GM21619 (cell line): Measurements from ENCODE around the gene ANO10.
A peak's percentile ranks its signal among the peaks of the same experiment; 100 is the strongest.
"Not testable (repeated sequence)": the region's sequence is repeated elsewhere in the genome, so short reads cannot be mapped to it uniquely, and the experiment has no call there.

Experiments
- ATAC-seq: cut with Tn5 transposase; IDR thresholded peaks from one replicate; pipeline ENCODE4 v1.9.1; 2021; ENCODE audit not compliant: unreplicated experiment

ANO10 gene

DNA sequence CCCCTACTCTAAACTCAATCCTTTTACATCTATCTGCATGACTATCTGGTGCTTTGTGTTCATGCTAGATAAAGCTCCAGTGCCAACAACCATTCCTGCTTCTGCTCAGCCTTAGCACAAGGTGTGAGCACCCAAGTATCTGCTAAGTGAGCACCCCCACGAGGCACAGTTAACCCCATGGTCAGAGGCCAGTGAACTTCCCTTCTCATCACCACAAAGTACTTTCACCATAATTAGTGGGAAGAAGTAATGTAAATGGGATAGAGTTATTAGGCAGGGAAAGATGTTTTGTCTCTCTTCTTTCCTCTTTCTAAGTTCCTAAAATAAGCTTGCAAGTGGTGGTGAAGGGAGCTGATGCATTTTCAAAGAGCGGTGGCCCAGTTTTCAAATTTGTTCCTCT lies 96.4 kb downstream of the ANO10 start:
- ATAC-seq: no peak

DNA sequence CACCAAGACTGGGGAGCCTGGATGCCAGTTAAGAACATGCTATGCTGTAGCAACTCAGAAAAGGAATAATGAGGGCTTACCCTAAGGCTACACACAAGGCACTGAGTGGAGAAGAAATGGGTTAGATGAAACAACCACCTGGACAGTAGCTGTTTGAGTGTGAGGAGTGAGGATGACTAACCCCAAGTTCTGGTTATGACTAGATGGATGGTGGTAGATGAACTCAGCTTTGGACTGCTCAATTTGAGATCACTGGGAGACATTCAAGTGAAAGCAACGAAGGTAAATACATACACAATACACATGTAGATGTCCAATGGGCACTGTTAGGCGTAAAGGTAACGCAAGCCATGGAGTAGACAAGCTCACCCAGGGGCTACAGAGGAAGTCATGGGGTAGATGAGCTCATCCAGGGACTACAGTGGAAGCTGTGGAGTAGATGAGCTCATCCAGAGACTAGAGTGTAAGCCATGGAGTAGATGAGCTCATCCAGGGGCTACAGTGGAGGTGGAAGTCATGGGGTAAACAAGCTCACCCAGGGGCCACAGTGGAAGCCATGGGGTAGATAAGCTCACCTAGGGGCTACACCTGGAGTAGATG lies 98.3 kb downstream of the ANO10 start:
- ATAC-seq: peak; percentile 82

DNA sequence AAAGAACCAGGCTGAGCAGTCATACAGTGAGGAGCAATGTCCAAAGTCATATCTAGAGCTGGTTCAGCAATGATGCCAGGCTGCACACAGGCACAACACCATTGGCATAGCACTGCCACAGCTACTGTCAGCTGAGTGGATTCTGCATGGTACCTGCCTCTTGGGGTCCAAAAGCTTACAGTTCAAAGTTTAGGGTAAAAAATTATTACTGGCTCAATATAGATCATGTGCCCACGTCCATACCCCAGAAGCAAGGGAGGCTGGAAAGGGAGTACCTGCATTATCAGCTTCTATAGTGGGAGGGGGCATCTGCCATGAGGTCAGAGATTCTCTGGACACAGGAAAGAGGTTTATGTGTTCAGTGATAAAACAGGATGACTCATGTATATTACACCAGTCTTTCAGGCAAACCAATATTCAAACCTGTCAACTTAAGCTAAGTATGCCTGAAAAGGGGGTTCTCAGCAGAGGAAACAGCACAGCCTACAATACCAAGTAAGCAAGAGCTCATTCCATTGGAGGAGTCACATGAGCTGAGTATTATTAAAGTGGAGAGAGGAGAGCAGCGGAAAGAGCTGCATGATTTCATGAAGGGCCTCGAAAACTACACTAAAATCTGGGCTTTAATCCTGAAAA lies 99.0 kb downstream of the ANO10 start:
- no peak for ATAC-seq

DNA sequence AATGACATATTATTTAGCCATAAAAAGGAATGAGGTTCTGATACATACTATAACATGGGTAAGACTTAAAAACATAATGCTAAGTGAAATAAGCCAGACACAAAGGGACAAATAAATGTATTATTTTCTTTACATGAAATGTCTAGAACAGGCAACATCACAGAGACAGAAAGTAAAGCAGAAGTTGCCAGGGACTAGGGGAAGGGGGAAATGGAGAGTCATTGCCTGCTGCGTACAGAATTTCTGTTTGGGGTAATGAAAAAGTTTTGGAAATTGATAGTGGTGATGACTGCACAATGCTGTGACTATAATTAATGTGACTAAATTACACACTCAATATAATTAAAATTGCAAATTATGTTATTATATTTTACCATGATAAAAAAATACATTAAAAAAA lies 99.9 kb downstream of the ANO10 start:
- ATAC-seq: no peak

DNA sequence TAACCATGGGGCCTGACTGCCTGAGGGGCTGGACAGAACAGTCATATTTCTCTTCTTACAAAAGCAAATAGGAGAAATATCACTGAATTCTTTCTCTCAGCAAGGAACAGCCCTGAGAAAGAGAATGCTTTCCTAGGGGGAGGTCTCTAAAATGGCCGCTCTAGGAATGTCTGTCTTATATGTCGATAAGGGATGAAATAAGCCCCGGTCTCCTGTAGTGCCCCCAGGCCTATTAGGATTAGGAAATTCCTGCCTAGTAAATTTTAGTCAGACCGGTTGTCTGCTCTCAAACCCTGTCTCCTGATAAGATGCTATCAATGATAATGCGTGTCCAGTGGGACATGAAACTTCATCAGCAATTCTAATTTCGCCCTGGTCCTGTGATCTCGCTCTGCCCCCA lies 103.3 kb downstream of the ANO10 start:
- ATAC-seq: not testable (repeated sequence)

DNA sequence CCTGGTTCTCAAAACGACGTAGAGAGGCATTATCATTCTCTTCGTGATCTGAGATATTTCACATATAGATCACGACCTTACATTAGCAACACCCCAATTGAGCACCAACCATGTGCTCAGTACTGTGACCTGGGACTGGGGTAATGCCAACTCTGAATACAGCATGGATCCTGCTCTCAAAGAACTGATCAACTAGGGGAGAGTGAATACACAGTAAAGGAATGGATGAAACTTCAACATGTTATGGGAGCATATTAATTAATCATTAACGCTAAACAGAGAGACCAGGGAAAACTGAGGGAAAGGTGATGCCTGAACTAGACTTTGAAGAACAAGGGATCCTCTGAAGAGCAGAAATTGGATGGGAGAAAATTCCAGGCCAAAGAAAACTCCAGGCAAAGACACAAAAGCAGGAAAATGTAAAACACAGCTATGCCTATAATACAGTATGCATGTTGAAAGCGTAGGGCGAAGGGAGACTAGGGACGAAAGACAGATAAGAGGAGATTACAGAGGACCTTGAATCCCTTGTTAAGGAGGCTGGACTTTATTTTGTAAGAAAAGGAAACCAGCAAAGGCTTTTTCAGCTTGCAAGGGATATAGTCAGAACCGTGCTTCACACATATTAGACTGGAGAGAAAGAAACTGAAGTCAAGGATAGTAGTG lies 105.7 kb downstream of the ANO10 start:
- ATAC-seq: no peak

DNA sequence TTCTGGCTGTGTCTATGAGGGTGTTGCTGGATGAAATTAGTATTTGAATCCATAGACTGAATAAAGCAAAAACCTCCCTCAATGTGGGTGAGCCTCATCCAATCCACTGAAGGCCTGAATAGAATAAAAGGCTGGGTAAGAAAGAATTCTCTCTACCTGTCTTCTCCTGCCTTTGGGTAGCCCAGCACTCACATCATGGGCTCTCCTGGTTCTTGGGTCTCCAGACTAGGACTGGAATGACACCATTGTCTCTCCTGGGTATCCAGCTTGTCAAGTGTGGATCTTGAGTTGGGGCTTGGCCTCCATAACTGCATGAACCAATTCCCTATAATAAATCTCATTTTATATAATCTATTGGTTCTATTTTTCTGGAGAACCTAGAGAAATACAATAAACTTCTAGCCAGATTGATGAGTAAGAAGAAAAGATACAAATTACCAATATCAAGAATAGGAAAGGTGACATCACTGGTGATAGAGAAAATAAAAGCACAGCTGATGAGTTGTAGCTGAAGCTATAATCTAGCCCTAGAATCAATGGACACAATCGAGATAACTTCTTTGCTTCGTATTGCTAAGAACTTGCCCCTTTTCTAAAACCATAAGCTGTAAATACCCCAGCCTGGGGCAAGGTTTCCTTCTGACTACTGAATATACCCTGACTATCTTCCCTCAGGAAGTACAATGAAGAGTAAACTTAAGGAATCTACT lies 106.4 kb downstream of the ANO10 start:
- no peak for ATAC-seq

DNA sequence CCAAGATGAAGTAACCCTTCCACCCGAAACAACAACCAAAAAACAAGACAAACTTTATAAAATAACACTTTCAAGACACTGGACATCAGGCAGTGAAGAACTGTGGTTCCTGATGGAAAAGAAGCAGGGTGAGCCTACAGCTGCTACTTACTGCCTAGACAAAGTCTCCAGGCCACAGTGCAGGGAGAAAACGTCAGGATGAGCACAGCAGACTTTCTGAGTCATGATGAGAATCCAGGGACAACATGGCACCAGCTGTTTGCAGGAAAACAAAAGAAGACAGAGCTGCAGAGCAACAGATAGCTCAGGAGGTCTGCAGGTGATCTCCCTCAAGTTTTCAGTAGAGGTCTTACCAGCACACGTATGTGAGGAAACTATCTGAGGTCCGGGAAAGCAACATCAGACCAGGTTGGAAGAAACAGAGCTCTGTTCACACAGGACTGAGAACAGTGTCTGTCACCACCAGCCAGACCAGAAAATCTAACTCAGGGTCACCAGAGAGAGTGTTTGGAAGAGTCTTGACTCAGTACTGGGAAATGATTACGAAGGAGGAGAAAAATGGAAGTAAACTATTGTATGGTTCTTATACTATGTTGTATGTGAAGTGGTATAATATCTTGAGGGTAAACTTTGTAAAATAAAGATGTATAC lies 108.9 kb downstream of the ANO10 start:
- ATAC-seq: no peak

DNA sequence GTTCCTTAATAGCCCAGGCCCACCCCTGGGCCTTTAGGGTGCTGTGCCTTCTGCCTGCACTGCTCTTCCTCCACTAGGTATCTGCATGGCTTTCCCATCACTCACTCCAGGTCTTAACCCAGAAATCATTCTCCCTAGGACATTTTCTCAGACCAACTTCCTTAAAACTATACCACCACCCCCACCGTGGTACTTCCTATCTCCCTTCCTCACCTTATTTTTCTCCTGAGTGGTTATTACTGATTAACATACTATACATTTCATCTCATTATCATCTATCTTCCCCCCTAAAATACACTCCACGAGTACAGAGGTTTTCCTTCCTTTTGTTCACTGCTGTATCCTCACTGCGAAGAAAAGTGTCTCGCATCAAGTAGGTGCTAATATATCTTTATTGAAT lies 115.2 kb downstream of the ANO10 start:
- no peak for ATAC-seq

DNA sequence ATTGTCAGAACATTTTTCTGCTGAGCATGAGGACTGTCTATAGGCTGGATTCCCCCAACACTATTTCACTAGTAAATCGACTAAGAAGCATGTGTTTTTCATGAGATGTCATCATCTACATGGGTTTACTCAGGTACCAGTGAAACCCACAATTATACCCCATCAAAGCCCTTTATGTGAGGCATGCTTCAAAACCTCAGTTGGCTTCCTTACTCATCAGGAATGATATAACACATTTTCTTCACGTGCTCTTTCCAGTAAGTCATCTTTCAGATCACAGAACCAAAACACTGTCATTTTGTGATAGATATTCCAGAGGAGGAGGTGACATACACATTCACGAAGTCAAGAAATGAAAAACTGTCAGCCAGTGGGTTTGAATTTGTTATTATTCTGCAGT lies 116.5 kb downstream of the ANO10 start:
- ATAC-seq: no peak

DNA sequence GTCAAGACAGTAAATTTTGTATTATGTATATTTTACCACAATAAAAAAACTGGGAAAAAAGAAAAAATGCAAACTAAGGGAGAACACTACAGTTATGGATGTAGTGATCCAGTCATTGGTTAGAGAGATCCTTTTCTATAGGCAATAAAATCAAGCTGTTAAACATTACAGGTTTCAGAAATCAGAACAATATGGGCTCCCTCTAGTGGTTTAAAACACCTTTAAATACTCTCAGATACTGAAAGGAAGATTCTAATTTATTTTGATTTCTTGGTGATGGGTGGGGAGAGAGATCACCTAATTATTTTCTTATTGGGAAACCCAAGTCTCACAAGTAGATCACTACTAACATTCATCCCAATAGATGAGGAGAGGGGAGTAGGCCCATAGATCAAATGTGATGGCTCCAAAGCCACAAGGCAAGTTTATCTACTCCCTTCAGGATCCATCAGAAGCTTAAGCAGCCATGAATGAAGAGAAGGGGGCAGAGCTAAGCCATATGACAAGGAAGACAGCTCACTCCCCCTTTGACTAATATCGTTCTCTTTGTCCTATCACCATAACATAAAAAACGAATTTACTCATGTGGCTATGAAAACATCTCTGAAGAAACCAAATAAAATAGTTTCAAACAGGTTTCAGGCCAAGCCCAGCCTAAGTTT lies 118.6 kb downstream of the ANO10 start:
- ATAC-seq: no peak

DNA sequence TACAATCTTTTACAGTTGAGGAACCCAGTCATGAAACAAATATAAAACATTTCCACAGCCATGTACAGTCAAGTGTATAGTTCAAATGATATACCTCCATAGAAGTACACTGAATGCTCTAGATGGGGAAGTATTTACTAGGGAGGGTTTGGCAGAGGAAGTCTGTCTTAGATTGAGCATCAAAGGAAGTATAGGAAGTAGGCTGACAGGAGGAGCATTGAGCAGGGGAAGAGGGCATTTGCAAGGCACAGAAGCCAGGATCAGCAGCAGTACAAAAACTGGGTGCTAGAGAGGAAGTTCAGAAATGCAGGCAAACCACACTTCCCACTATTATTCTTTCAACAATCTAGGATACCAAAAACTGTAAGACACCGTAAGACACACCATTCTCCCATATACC lies 122.6 kb downstream of the ANO10 start:
- no peak for ATAC-seq

DNA sequence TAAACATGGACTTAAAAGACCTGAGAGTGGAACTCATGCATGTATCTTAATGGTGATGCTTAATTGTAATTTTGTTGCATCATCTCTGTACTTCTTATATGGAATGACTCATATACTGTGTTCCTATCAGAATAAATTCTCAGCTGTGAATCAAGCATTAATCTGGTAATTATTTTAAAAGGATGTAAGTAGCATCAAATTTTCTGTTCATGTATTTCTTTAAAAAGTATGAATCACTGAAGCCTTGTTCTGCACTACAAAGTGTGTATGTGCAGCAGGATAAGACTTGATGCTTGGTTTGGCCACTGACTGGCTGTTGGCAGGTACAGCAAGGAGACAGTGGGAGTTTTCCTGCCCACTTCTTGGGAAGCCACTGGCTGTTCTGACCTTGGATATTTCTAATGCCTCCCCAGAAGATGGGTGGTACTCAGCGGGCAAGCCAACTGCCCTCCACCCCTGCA lies 123.9 kb downstream of the ANO10 start:
- ATAC-seq: no peak

DNA sequence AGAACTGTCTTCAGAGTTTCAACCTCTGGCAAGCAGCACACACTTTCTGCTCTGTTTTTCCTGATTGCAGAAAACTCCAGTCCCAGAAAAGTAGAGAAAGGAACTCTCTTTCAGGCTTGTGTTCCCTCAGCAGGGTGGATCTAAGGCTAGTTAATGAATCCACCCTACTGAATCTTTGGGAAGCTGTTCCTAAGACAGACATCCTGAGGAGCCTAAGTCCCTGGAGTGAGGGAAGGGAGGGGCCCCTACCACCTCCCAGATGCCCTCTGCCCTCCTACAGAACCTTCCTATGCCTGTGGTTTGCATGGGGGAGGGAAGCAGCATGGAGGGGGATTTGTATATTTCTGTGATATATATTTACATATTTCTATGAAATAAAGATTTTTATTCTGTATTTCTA lies 124.4 kb downstream of the ANO10 start:
- no peak for ATAC-seq

DNA sequence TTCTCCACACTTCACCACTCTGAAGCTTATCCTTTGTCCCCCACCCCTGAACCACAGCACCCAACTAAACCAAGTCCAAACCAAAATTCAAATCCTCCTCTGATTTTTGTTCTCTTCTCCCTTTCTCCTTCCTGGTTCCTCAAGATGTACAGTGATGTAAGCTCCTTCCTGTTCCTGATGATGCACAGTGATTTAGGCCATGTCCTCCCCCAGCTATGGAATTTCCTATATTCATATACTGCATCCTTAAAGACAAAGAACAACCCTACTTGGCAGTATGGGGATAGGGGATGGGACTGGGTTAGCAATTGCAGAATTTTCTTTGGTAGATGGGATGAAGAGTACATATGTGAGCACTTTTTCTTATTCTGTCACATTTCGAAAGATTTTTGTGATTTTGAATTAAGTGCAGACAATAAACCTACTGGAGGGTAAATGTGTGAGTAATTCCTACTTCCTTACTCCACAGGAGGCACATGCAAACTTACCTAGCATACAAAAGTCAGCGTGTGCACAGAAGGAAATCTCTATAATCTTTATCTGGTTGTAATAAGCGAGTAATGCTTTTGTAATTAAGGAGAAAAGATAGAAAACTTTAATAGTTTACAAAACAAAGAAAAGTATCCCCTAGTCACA lies 125.0 kb downstream of the ANO10 start:
- ATAC-seq: no peak

DNA sequence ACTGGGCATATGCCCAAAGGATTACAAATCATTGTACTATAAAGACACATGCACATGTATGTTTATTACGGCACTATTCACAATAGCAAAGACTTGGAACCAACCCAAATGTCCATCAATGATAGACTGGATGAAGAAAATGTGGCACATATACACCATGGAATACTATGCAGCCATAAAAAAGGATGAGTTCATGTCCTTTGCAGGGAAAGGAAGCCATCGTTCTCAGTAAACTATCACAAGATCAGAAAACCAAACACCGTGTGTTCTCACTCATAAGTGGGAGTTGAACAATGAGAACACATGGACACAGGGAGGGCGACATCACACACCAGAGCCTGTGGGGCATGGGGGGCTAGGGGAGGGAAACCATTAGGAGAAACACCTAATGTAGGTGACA lies 128.9 kb downstream of the ANO10 start:
- not testable (repeated sequence) for ATAC-seq

DNA sequence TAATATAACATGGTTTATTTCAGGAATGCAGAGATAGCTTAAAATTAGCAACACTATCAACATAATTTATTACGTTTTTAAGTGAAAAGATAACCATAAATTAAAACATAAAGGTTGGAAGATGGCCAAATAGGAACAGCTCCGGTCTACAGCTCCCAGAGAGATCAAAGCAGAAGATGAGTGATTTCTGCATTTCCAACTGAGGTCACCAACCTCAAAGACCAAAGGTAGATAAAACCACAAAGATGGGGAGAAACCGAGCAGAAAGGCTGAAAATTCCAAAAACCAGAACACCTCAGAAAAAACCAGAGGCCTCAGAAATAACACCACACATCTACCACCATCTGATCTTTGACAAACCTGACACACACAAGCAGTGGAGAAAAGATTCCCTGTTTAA lies 130.0 kb downstream of the ANO10 start:
- not testable (repeated sequence) for ATAC-seq

DNA sequence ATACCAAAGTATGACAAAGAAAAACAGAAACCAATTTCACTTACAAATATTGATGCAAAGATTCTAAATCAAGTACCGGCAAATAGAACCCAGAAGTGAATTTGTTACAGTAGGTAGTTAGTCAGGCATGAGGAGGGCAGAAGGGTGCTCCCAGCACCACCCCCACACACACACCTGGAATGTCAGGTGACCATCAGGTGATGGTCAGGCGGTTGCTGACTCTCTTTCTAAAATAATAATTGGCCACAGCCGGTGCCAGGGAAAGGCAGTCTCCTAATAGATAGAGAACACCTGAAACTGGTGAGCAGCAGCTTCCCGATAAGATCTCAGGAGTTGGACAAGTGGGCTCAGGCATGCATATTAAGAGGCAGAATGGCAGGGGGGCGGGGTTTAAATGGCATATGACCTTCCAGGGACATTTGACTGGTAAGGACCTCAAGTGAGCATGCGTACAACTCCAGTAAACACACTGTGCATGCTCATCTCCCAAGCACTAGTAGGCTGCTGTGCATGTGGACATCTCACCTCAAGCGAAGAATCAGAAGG lies 131.1 kb downstream of the ANO10 start:
- no peak for ATAC-seq

DNA sequence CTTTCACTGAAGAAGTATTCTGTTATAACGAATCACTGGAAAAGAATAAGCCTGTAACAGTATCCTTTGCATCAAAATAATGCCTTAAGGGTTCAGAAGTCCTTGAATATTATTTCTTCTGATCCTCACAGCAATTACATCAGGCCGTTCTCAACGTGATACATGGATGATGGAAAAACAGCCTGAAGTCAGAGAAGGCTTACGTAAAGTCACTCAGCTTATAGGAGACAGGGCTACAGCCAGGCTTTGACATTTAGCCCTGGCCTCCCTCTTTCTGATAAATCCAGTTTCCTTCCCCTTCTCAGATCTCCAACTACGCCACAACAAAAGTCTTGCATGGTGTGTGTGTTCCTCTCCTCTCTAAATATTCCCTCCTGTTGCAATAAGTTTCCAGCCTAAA lies 131.9 kb downstream of the ANO10 start:
- no peak for ATAC-seq

DNA sequence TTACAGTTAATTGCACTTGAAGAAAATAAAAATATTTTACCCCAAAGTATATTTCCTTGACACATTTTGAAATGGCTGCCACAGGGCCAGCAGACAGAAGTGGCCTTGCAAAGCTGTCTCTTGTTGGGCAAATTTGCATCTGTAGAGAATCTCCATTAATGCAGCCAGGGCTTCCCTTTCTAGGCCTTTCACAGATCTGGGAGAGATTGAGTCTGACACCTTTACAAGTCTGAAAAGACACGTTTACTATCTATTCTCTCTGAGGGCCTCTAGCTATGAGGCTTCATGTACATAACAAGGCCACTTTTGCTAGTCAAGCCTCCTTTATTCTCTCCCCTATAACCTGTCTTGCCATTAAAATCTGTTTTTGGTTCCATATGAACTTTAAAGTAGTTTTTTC lies 135.9 kb downstream of the ANO10 start:
- ATAC-seq: no peak
